ENCODE data around the gene CMTM5. TPM values are rescaled to one million over a fixed set of nuclear protein-coding genes. Genes with fewer than 3 reads are reported as not detected.

Gene CMTM5
- total RNA-seq, 4 donors from 2014 or later = 0.76 TPM; not detected in 3

DNA sequence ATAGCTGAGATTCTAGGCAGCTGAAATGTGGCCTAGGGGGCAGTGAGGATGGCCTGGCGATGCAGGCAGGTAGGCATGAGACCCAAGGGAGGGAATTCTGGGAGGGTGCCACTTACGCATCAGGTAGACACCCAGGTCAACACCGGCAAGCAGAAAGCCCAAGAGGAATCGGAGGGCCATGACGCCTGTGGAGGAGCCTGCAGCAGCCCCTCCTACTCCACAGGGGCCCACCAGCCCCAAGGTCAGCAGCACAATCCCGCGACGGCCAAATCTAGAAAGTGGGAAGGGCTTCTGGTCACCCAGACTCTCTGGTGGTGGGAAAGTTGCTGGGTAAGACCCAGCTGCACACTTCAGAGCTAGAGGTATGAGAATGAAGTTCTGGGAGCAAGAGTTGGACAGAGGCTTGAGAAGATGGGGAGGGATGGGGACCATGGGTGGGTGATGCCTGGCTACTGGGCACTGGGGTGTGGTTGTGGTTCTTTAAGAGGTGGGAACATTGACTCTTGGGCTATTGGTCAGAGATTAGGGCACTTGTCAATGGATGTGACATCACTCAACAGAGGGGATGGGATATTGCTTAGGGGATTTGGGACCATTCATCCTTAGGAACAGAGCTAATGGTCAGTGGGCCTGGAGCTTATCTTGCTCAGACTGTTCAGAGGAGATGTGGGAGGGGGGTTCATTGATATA lies 27.5 kb upstream of the CMTM5 start:
- Histone ChIP-seq H3K9me3 (no peaks in the 10 kb centered on the region), H3K36me3 (no peaks in the 10 kb centered on the region), H3K4me3 (no peak overlapping the region), H3K4me1 (peaks cover 17% of the 10 kb centered on the region), H3K27ac (no peak overlapping the region), H3K27me3 (peaks cover 7% of the 10 kb centered on the region)
- no peak for DNase-seq (ENCODE audit: low spot score in 2 of 2)
- TF ChIP-seq POLR2A (IDR thresholded peaks at IDR 0.05) (no peak), POLR2AphosphoS5 (IDR thresholded peaks at IDR 0.05) (no peak), EP300 (IDR thresholded peaks at IDR 0.05) (no peak), CTCF (IDR thresholded peaks at IDR 0.05) (no peak)
- 88% methylated on average over 8 of the region's 8 CpGs for WGBS

DNA sequence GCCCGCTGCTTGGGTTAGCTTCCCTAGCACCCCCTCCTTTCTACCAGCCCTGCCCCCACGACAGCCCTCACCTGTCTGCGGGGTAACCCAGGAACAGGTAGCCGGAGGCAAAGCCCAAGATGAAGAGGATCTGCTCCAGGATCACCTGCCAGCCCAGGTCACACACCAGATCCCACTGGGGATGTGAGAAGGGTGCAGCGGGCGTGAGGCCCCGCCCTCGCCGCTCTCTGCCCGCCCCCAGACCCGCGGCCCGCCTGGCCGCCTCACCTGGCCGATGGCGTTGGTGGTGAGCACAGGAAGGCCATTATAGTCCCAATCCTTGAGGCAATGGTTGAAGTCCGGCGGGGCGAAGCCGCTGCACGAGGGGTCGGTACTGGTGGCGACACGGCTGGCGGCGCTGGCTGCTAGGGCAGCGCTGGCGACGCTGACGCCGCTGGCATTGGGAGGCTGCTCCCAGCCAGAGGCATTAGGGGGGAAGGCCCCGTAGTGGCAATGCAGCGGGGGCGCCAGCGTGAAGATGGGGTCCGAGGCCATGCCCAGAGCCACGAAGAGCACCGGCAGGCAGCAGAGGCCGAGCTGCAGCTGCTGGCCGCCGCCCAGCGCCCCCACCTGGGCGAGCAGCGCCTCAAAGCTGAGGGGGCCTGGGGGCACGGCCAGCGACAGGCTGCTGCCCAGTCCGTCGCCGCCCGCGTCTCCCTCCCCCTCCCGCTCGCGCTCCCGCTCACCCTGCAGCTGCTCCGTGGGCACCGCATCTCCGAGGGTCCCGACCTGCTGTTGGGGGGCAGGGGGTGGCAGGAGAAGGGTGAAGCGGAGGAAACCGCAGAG lies 25.0 kb upstream of the CMTM5 start:
- Histone ChIP-seq H3K27me3 (peaks cover 7% of the 10 kb centered on the region), H3K9me3 (no peaks in the 10 kb centered on the region), H3K27ac (no peak overlapping the region), H3K36me3 (peaks cover under 1% of the 10 kb centered on the region), H3K4me3 (peak overlapping the region; percentile 64), H3K4me1 (peaks cover 17% of the 10 kb centered on the region)
- 10% methylated on average over 30 of the region's 61 CpGs for WGBS
- TF ChIP-seq POLR2A (IDR thresholded peaks at IDR 0.05) = no peak
- no peak for TF ChIP-seq POLR2AphosphoS5 (IDR thresholded peaks at IDR 0.05)
- no peak for TF ChIP-seq EP300 (IDR thresholded peaks at IDR 0.05)
- TF ChIP-seq CTCF (IDR thresholded peaks at IDR 0.05) = no peak
- DNase-seq (ENCODE audit: low spot score in 2 of 2) = no peak

DNA sequence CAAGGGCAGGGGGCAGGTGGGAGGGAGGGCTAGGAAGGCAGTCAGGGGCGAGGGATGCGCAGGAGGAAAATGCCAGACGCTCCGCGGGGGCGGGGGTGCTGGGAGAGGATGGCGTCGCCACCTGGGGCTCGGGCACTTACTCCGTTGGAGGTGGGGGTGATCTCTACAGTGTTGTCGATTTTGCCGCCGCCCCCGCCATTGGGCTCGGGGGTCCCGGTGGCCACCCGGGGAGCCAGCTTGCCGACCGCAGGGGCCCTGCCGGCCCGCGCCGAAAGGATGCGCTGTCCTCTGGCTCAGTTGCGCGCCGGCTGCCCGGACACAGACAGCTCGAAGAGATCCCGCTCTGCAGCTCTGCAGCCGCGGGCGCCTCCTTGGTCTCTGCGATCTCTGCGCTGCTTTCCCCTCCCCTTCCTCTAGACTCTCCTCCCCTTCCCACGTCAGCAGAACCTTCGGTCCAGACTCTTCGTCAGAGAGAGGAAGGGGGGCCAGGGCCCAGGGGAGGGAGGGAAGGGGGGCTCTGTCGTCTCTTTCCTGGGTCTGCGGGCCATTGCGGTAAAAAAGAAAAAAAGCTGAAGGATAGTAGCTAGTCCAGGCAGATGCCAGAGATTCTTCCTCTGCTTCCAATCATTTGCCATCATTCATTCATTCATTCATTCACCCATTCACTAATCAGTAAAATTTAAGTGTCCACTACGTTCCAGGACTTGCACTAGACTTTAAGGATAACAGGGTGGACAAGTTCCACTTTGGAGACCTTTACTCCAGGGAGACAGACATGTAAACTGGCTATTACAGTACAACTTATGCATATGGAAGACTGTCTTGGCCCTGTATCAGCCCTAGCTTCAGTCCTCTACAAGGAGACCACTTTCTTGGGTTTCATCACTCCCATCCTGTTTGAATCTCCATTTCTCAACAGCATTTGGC lies 24.1 kb upstream of the CMTM5 start, which contains the start of gene SLC22A17:
TSS of gene SLC22A17 (minus strand) at position 382 of the 927 bp plus-strand sequence.
- Histone ChIP-seq H3K4me3 (peak within 1 kb of the TSS; percentile 64), H3K9me3 (no peaks in the 10 kb centered on the region), H3K27ac (no peak within 1 kb of the TSS), H3K36me3 (peaks cover 6% of the 10 kb centered on the region), H3K4me1 (peaks cover 17% of the 10 kb centered on the region), H3K27me3 (peaks cover 7% of the 10 kb centered on the region)
- DNase-seq (ENCODE audit: low spot score in 2 of 2) = peak in 1 of 2 donors; percentile 82
- TF ChIP-seq POLR2AphosphoS5 (IDR thresholded peaks at IDR 0.05) (no peak), POLR2A (IDR thresholded peaks at IDR 0.05) (peak in 1 of 2 donors; percentile 35)
- 1% methylated on average over 32 of the region's 42 CpGs for WGBS

DNA sequence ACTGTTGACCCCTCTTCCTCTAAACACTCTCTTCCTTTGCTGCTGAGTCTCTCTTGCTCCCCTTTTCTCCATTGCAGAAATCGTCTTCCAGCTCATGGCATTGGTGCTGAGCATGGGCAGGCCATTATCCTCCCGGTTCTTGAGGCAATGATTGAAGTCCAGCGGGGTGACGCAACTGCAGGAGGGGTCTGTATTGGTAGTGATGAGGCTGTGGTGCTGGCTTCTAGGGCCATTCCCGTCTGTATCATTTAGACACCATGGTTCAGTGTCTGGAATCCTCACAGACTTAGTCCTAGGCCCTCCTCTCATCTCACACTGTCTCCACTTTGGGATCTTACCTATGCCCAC lies 23.4 kb upstream of the CMTM5 start:
- DNase-seq (ENCODE audit: low spot score in 2 of 2) = no peak
- WGBS = 64% methylated on average over 5 of the region's 5 CpGs
- Histone ChIP-seq H3K4me1 (peaks cover 17% of the 10 kb centered on the region), H3K4me3 (no peak overlapping the region), H3K27me3 (peaks cover 7% of the 10 kb centered on the region), H3K9me3 (no peaks in the 10 kb centered on the region), H3K27ac (no peak overlapping the region), H3K36me3 (peaks cover 11% of the 10 kb centered on the region)
- TF ChIP-seq POLR2A (IDR thresholded peaks at IDR 0.05) (no peak), EP300 (IDR thresholded peaks at IDR 0.05) (no peak), POLR2AphosphoS5 (IDR thresholded peaks at IDR 0.05) (no peak), CTCF (IDR thresholded peaks at IDR 0.05) (no peak)

- H3K9me3 ChIP-seq = no peaks in the 10 kb centered on the region
- peaks cover 7% of the 10 kb centered on the region for H3K27me3 ChIP-seq
- peaks cover 25% of the 10 kb centered on the region for H3K36me3 ChIP-seq
- TF ChIP-seq CTCF (IDR thresholded peaks at IDR 0.05) = no peak
- no peak for TF ChIP-seq POLR2AphosphoS5 (IDR thresholded peaks at IDR 0.05)
- TF ChIP-seq EP300 (IDR thresholded peaks at IDR 0.05) = no peak
- no peak for TF ChIP-seq POLR2A (IDR thresholded peaks at IDR 0.05)
- no peak overlapping the region for H3K4me3 ChIP-seq
- DNase-seq (ENCODE audit: low spot score in 2 of 2) = no peak
- 71% methylated on average over 6 of the region's 6 CpGs for WGBS
- H3K4me1 ChIP-seq = peaks cover 17% of the 10 kb centered on the region
- no peak overlapping the region for H3K27ac ChIP-seq
These were observed 21.9 kb upstream of the CMTM5 start for GRCh38 chr14:23354990-23355389.
